ENCODE results near the gene PLCG2. TPM values are rescaled to one million over a fixed set of nuclear protein-coding genes. Genes with fewer than 3 reads are reported as not detected.

PLCG2 gene
- total RNA-seq, 1 experiment from 2014 or later = 6.0 TPM

- Histone ChIP-seq H2BK15ac (ENCODE audit: low read depth, low read length) (no peak overlapping the region), H3T11ph (ENCODE audit: low read length) (no peak overlapping the region), H3K4me1 (ENCODE audit: insufficient read depth, low read length) (no peaks in the 10 kb centered on the region), H3K27me3 (ENCODE audit: insufficient read depth, low read length) (no peaks in the 10 kb centered on the region), H3K4ac (ENCODE audit: low read depth, low read length) (no peak overlapping the region), H3K23ac (ENCODE audit: insufficient read length, low read depth, low read length) (no peak overlapping the region), H3K9ac (ENCODE audit: extremely low read depth, insufficient read length, low read length) (no peak overlapping the region), H2AK5ac (ENCODE audit: insufficient read length, low read length) (no peak overlapping the region), H2BK5ac (ENCODE audit: insufficient read length, low read length) (no peak overlapping the region), H2BK120ac (ENCODE audit: low read depth, low read length, poor library complexity, severe bottlenecking) (no peak overlapping the region), H4K20me1 (ENCODE audit: control insufficient read depth, insufficient read depth, insufficient read length) (no peaks in the 10 kb centered on the region), H4K8ac (replicated peaks; ENCODE audit: insufficient read length, low read depth, low read length) (no peak overlapping the region), H3K27ac (ENCODE audit: insufficient read length, low read depth, low read length) (no peak overlapping the region), H3K79me2 (ENCODE audit: insufficient read depth, low read length) (no peaks in the 10 kb centered on the region), H3K9me3 (ENCODE audit: control insufficient read depth, low read depth, low read length) (no peaks in the 10 kb centered on the region), H3K56ac (ENCODE audit: insufficient read length, low read depth, low read length) (no peak overlapping the region), H4K5ac (ENCODE audit: insufficient read length, low read depth, low read length) (no peak overlapping the region), H3K14ac (ENCODE audit: insufficient read depth, low read length) (no peak overlapping the region), H3K79me1 (ENCODE audit: insufficient read depth, low read depth, low read length, poor library complexity, severe bottlenecking) (no peaks in the 10 kb centered on the region), H3K23me2 (ENCODE audit: insufficient read length, low read depth, low read length, poor library complexity, severe bottlenecking) (no peaks in the 10 kb centered on the region), H2AFZ (ENCODE audit: low read length) (no peak overlapping the region), H2BK12ac (ENCODE audit: insufficient read length, low read depth, low read length) (no peak overlapping the region), H2BK20ac (ENCODE audit: low read depth, low read length, poor library complexity, severe bottlenecking) (no peak overlapping the region), H3K4me2 (ENCODE audit: insufficient read depth, insufficient read length, low read length) (no peak overlapping the region), H3K18ac (ENCODE audit: insufficient read length, low read depth, low read length) (no peak overlapping the region), H4K91ac (ENCODE audit: insufficient read length, low read depth, low read length) (no peak overlapping the region)
- no peaks in the 10 kb centered on the region for H3K36me3 Mint-ChIP-seq (ENCODE audit: insufficient read depth in 1 of 3, low read depth in 3 of 3)
- H3K4me1 Mint-ChIP-seq = peaks cover 4 to 6% of the 10 kb centered on the region in 2 experiments; a peak in 2 of 4 replicates
- no peak for TF ChIP-seq CTCF (conservative IDR thresholded peaks at IDR 0.05)
- WGBS (ENCODE audit: extremely low coverage, insufficient read length, low lambda C conversion rate) = no CpG with 5 or more reads among the region's 9 CpGs
- H3K4me3 Mint-ChIP-seq = no peak overlapping the region
- DNase-seq = no peak
- H3K27me3 Mint-ChIP-seq (ENCODE audit: low read depth) = no peaks in the 10 kb centered on the region; the same call in 1 of the 2 replicates
- no peaks in the 10 kb centered on the region for H3K9me3 Mint-ChIP-seq
- H3K27ac Mint-ChIP-seq = peak overlapping the region in 1 of 3 experiments; percentile 77; a peak in 2 of 7 replicates
Measured at GRCh38 chr16:81926036-81926435, 146.9 kb downstream of the PLCG2 start.
